ENCODE data around the gene TESK1. TPM values are rescaled to one million over a fixed set of nuclear protein-coding genes. Genes with fewer than 3 reads are reported as not detected.
A peak's percentile ranks its signal among the peaks of the same experiment; 100 is the strongest.

The TESK1 gene
- total and polyA plus RNA-seq, 2 of the 8 experiments (the other 6 are each of a cell fraction or from before 2014, with no cell fraction given) = 13.5 to 13.9 TPM

GRCh38 chr9:35657546-35658136, 52.6 kb downstream of the TESK1 start, which contains the start of gene RMRP (continued):
- TF ChIP-seq KDM4A (IDR thresholded peaks at IDR 0.05; ENCODE audit: low read depth, low read length, severe bottlenecking) (peak; percentile 32), CREB1 (IDR thresholded peaks at IDR 0.05) (peak; percentile 92), GABPA (IDR thresholded peaks at IDR 0.05; ENCODE audit: borderline replicate concordance, insufficient read depth, low read length) (no peak), HDAC2 (IDR thresholded peaks at IDR 0.05; ENCODE audit: borderline replicate concordance in 1 of 2, low read depth in 2 of 2, low read length in 2 of 2) (peak; percentile 87 to 99; a peak in 3 of 4 replicates), TCF12 (IDR thresholded peaks at IDR 0.05; ENCODE audit: low read depth, low read length) (peak; percentile 58; the same call in 1 of the 2 replicates), CBX8 (IDR thresholded peaks at IDR 0.05; ENCODE audit: borderline replicate concordance, low read depth, low read length) (no peak), SAP30 (IDR thresholded peaks at IDR 0.05; ENCODE audit: insufficient read depth, insufficient replicate concordance, low read length) (peak; percentile 79), POLR2AphosphoS5 (IDR thresholded peaks at IDR 0.05; ENCODE audit: low read depth, low read length) (peak; percentile 83), CHD1 (IDR thresholded peaks at IDR 0.05; ENCODE audit: low read depth, low read length) (no peak), RXRA (IDR thresholded peaks at IDR 0.05; ENCODE audit: insufficient read depth, low read depth, low read length) (no peak), ASH2L (IDR thresholded peaks at IDR 0.05; ENCODE audit: low read length) (peak; percentile 94), HDAC6 (IDR thresholded peaks at IDR 0.05; ENCODE audit: low read depth, low read length) (no peak), SIRT6 (IDR thresholded peaks at IDR 0.05; ENCODE audit: low read length) (no peak), SP4 (IDR thresholded peaks at IDR 0.05; ENCODE audit: low read length) (peak; percentile 73; the same call in 1 of the 2 replicates), USF2 (IDR thresholded peaks at IDR 0.05; ENCODE audit: low read length) (peak; percentile 4; the same call in 1 of the 2 replicates), SIN3A (conservative IDR thresholded peaks at IDR 0.05 in 1 of 2, IDR thresholded peaks at IDR 0.05 in 1 of 2; ENCODE audit: low read depth in 1 of 2, low read length in 2 of 2) (peak; percentile 95), SP1 (IDR thresholded peaks at IDR 0.05; ENCODE audit: low read depth, low read length) (peak; percentile 58), BRCA1 (IDR thresholded peaks at IDR 0.05; ENCODE audit: low read depth, low read length) (no peak), SRF (IDR thresholded peaks at IDR 0.05; ENCODE audit: low read depth, low read length) (no peak)
